ENCODE data around the gene PLXNA4. TPM values are rescaled to one million over a fixed set of nuclear protein-coding genes. Genes with fewer than 3 reads are reported as not detected.

The PLXNA4 gene
- total RNA-seq, 1 experiment from 2014 or later, result 0.81 TPM

DNA sequence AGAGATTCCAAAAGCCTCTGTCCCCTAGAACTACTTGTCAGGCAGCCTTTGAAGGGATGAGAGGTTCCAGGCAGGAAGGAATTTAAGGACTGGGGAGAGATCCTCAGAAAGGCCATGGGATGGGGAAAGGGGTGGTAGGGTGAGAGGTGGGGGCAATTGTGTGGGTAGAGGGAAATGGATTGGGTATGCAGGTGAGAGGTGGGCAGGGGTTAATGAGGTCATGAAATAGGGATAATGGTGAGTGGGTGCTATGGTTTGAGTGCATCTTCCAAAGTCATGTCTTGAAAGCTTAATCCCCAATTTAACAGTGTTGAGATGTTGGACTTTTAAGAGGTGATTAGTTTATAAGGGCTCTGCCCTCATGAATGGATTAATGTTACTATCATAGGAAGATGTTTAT is 383.5 kb downstream of the PLXNA4 start (continued):
- no peak for TF ChIP-seq MXD4 (CRISPR knock-in tag; IDR thresholded peaks at IDR 0.05; ENCODE audit: borderline replicate concordance)
- no peak for TF ChIP-seq NR1H2 (CRISPR knock-in tag; IDR thresholded peaks at IDR 0.05)
- TF ChIP-seq CBFB (CRISPR knock-in tag; IDR thresholded peaks at IDR 0.05; ENCODE audit: low read depth), result no peak
- TF ChIP-seq SMAD4 (CRISPR knock-in tag; IDR thresholded peaks at IDR 0.05), result no peak
- no peak for TF ChIP-seq FOXK1 (CRISPR knock-in tag; IDR thresholded peaks at IDR 0.05)
- TF ChIP-seq, protein P1, sequence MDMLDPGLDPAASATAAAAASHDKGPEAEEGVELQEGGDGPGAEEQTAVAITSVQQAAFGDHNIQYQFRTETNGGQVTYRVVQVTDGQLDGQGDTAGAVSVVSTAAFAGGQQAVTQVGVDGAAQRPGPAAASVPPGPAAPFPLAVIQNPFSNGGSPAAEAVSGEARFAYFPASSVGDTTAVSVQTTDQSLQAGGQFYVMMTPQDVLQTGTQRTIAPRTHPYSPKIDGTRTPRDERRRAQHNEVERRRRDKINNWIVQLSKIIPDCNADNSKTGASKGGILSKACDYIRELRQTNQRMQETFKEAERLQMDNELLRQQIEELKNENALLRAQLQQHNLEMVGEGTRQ (CRISPR knock-in tag; IDR thresholded peaks at IDR 0.05), result no peak
- TF ChIP-seq KAT7 (CRISPR knock-in tag; IDR thresholded peaks at IDR 0.05; ENCODE audit: borderline replicate concordance), result no peak
- TF ChIP-seq MYBL2 (CRISPR knock-in tag; IDR thresholded peaks at IDR 0.05), result no peak
- no peak for TF ChIP-seq CREM (CRISPR knock-in tag; IDR thresholded peaks at IDR 0.05)
- TF ChIP-seq CREB1 (CRISPR knock-in tag; IDR thresholded peaks at IDR 0.05), result no peak
- TF ChIP-seq ZNF263 (CRISPR knock-in tag; IDR thresholded peaks at IDR 0.05; ENCODE audit: low read depth), result no peak
- TF ChIP-seq RELA (CRISPR knock-in tag; IDR thresholded peaks at IDR 0.05; ENCODE audit: borderline replicate concordance), result no peak

- peaks cover 16% of the 10 kb centered on the region for H3K27me3 Mint-ChIP-seq (ENCODE audit: low read depth)
- H3K4me1 Mint-ChIP-seq, result peaks cover 40% of the 10 kb centered on the region
- H3K27ac Mint-ChIP-seq, result no peak overlapping the region
- H3K36me3 Mint-ChIP-seq, result peaks cover 14% of the 10 kb centered on the region
- ATAC-seq (no peak), DNase-seq (ENCODE audit: low spot score) (no peak)
- POLR2A ChIA-PET, result no interaction called here
- peaks cover 14% of the 10 kb centered on the region for H3K9me3 Mint-ChIP-seq
- H3K4me3 Mint-ChIP-seq, result no peak overlapping the region
- TF ChIP-seq GRHL2 (CRISPR knock-in tag; IDR thresholded peaks at IDR 0.05; ENCODE audit: insufficient replicate concordance, severe bottlenecking) (no peak), HMGA2 (CRISPR knock-in tag; IDR thresholded peaks at IDR 0.05) (no peak), JUN (CRISPR knock-in tag; IDR thresholded peaks at IDR 0.05) (no peak), ETV6 (CRISPR knock-in tag; IDR thresholded peaks at IDR 0.05) (no peak), ZNF232 (CRISPR knock-in tag; IDR thresholded peaks at IDR 0.05) (no peak), SP1 (CRISPR knock-in tag; conservative IDR thresholded peaks at IDR 0.05) (no peak), FOXK1 (CRISPR knock-in tag; IDR thresholded peaks at IDR 0.05) (no peak), ATF2 (CRISPR knock-in tag; IDR thresholded peaks at IDR 0.05; ENCODE audit: borderline replicate concordance, low read depth) (no peak), ZNF416 (CRISPR knock-in tag; IDR thresholded peaks at IDR 0.05) (no peak), ZNF219 (CRISPR knock-in tag; IDR thresholded peaks at IDR 0.05; ENCODE audit: borderline replicate concordance) (no peak), PREB (CRISPR knock-in tag; IDR thresholded peaks at IDR 0.05; ENCODE audit: borderline replicate concordance) (no peak), ATF3 (CRISPR knock-in tag; conservative IDR thresholded peaks at IDR 0.05) (no peak), FOXP1 (CRISPR knock-in tag; IDR thresholded peaks at IDR 0.05; ENCODE audit: borderline replicate concordance) (no peak), ZNF317 (CRISPR knock-in tag; IDR thresholded peaks at IDR 0.05; ENCODE audit: borderline replicate concordance, low read depth) (no peak), ZNF396 (CRISPR knock-in tag; IDR thresholded peaks at IDR 0.05; ENCODE audit: borderline replicate concordance) (no peak), CBFB (CRISPR knock-in tag; IDR thresholded peaks at IDR 0.05; ENCODE audit: low read depth) (no peak)
- TF ChIP-seq, protein P2, sequence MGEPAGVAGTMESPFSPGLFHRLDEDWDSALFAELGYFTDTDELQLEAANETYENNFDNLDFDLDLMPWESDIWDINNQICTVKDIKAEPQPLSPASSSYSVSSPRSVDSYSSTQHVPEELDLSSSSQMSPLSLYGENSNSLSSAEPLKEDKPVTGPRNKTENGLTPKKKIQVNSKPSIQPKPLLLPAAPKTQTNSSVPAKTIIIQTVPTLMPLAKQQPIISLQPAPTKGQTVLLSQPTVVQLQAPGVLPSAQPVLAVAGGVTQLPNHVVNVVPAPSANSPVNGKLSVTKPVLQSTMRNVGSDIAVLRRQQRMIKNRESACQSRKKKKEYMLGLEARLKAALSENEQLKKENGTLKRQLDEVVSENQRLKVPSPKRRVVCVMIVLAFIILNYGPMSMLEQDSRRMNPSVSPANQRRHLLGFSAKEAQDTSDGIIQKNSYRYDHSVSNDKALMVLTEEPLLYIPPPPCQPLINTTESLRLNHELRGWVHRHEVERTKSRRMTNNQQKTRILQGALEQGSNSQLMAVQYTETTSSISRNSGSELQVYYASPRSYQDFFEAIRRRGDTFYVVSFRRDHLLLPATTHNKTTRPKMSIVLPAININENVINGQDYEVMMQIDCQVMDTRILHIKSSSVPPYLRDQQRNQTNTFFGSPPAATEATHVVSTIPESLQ (CRISPR knock-in tag; IDR thresholded peaks at IDR 0.05), result no peak
- TF ChIP-seq, protein P3, sequence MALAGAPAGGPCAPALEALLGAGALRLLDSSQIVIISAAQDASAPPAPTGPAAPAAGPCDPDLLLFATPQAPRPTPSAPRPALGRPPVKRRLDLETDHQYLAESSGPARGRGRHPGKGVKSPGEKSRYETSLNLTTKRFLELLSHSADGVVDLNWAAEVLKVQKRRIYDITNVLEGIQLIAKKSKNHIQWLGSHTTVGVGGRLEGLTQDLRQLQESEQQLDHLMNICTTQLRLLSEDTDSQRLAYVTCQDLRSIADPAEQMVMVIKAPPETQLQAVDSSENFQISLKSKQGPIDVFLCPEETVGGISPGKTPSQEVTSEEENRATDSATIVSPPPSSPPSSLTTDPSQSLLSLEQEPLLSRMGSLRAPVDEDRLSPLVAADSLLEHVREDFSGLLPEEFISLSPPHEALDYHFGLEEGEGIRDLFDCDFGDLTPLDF (CRISPR knock-in tag; IDR thresholded peaks at IDR 0.05), result no peak
- TF ChIP-seq, protein P4, sequence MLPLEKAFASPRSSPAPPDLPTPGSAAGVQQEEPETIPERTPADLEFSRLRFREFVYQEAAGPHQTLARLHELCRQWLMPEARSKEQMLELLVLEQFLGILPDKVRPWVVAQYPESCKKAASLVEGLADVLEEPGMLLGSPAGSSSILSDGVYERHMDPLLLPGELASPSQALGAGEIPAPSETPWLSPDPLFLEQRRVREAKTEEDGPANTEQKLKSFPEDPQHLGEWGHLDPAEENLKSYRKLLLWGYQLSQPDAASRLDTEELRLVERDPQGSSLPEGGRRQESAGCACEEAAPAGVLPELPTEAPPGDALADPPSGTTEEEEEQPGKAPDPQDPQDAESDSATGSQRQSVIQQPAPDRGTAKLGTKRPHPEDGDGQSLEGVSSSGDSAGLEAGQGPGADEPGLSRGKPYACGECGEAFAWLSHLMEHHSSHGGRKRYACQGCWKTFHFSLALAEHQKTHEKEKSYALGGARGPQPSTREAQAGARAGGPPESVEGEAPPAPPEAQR (CRISPR knock-in tag; IDR thresholded peaks at IDR 0.05), result no peak
- CTCF ChIA-PET, result no interaction called here
Observed at GRCh38 chr7:132191418-132191817, 384.9 kb downstream of the PLXNA4 start.

Data from WTC11 (cell line).